Measurements from ENCODE around the gene LRRC40. TPM values are rescaled to one million over a fixed set of nuclear protein-coding genes. Genes with fewer than 3 reads are reported as not detected.

Gene LRRC40
- total RNA-seq, 4 donors from 2014 or later: 11.5 to 15.4 (median 14.6) TPM

GRCh38 chr1:70143048-70143659 lies 62.2 kb downstream of the LRRC40 start:
- Histone ChIP-seq H3K9me3 (no peaks in the 10 kb centered on the region), H3K36me3 (peaks cover 0 to 27% (median 16%) of the 10 kb centered on the region in 4 donors), H3K27me3 (no peaks in the 10 kb centered on the region), H3K4me1 (peaks cover 11 to 33% (median 28%) of the 10 kb centered on the region in 4 donors), H3K4me3 (no peak overlapping the region), H3K27ac (replicated peaks in 1 of 4) (no peak overlapping the region)
- TF ChIP-seq POLR2AphosphoS5 (IDR thresholded peaks at IDR 0.05): no peak
- TF ChIP-seq CTCF (IDR thresholded peaks at IDR 0.05): no peak
- TF ChIP-seq POLR2A (IDR thresholded peaks at IDR 0.05; ENCODE audit: low read depth): no peak
- TF ChIP-seq EP300 (IDR thresholded peaks at IDR 0.05): no peak
- intact Hi-C loops (cut with DNase I): no loop called here
- DNase-seq (ENCODE audit: extremely low spot score): no peak
- 52% methylated on average over 4 of the region's 4 CpGs for WGBS

- TF ChIP-seq POLR2AphosphoS5 (IDR thresholded peaks at IDR 0.05): no peak
- no peak for TF ChIP-seq POLR2A (IDR thresholded peaks at IDR 0.05; ENCODE audit: low read depth)
- TF ChIP-seq CTCF (IDR thresholded peaks at IDR 0.05): peak in 2 of 3 experiments; percentile 34 to 45
- TF ChIP-seq EP300 (IDR thresholded peaks at IDR 0.05): no peak
- H3K27ac ChIP-seq (replicated peaks in 1 of 4): no peak overlapping the region
- intact Hi-C loops (cut with DNase I): no loop called here
Observed at GRCh38 chr1:70142075-70142474, 63.3 kb downstream of the LRRC40 start.

GRCh38 chr1:70140894-70141293 lies 64.5 kb downstream of the LRRC40 start:
- Histone ChIP-seq H3K27ac (replicated peaks in 1 of 4) (peak overlapping the region in 3 of 4 donors; percentile 9 to 38 (median 17)), H3K36me3 (peaks cover 0 to 6% (median 3%) of the 10 kb centered on the region in 4 donors), H3K4me1 (peaks cover 11 to 33% (median 28%) of the 10 kb centered on the region in 4 donors), H3K9me3 (no peaks in the 10 kb centered on the region), H3K4me3 (no peak overlapping the region), H3K27me3 (no peaks in the 10 kb centered on the region)
- WGBS: 55% methylated on average over 3 of the region's 3 CpGs
- TF ChIP-seq CTCF (IDR thresholded peaks at IDR 0.05) (no peak), EP300 (IDR thresholded peaks at IDR 0.05) (no peak), POLR2AphosphoS5 (IDR thresholded peaks at IDR 0.05) (no peak), POLR2A (IDR thresholded peaks at IDR 0.05; ENCODE audit: low read depth) (no peak)
- DNase-seq (ENCODE audit: extremely low spot score): no peak
- intact Hi-C loops (cut with DNase I): no loop called here

More at GRCh38 chr1:70142075-70142474, 63.3 kb downstream of the LRRC40 start:
- no peak for DNase-seq (ENCODE audit: extremely low spot score)
- 27% methylated on average over 2 of the region's 2 CpGs for WGBS
- Histone ChIP-seq H3K4me1 (peaks cover 11 to 33% (median 28%) of the 10 kb centered on the region in 4 donors), H3K36me3 (peaks cover 0 to 17% (median 8%) of the 10 kb centered on the region in 4 donors), H3K27me3 (no peaks in the 10 kb centered on the region), H3K9me3 (no peaks in the 10 kb centered on the region), H3K4me3 (no peak overlapping the region)

GRCh38 chr1:70140343-70140742 lies 65.0 kb downstream of the LRRC40 start:
- intact Hi-C loops (cut with DNase I): no loop called here
- peaks cover 0 to under 1% (median under 1%) of the 10 kb centered on the region in 4 donors for H3K36me3 ChIP-seq
- H3K27me3 ChIP-seq: no peaks in the 10 kb centered on the region
- no peak overlapping the region for H3K4me3 ChIP-seq
- H3K9me3 ChIP-seq: no peaks in the 10 kb centered on the region
- H3K4me1 ChIP-seq: peaks cover 11 to 33% (median 28%) of the 10 kb centered on the region in 4 donors
- H3K27ac ChIP-seq (replicated peaks in 1 of 4): peak overlapping the region in 3 of 4 donors; percentile 9 to 38 (median 17)
- TF ChIP-seq POLR2A (IDR thresholded peaks at IDR 0.05; ENCODE audit: low read depth) (no peak), POLR2AphosphoS5 (IDR thresholded peaks at IDR 0.05) (no peak), CTCF (IDR thresholded peaks at IDR 0.05) (no peak), EP300 (IDR thresholded peaks at IDR 0.05) (no peak)
- no peak for DNase-seq (ENCODE audit: extremely low spot score)

Data from esophagus muscularis mucosa (tissue), 4 donors.